Measurements from ENCODE around the gene ODF2L. TPM values are rescaled to one million over a fixed set of nuclear protein-coding genes. Genes with fewer than 3 reads are reported as not detected.
A peak's percentile ranks its signal among the peaks of the same experiment; 100 is the strongest.

ODF2L gene
- total RNA-seq, 4 donors from 2014 or later: 48.2 to 111 (median 64.7) TPM

- Histone ChIP-seq H3K27ac (no peak within 1 kb of the TSS), H3K4me3 (replicated peaks in 1 of 3) (no peak within 1 kb of the TSS), H3K36me3 (no peaks in the 10 kb centered on the region), H3K27me3 (no peaks in the 10 kb centered on the region), H3K4me1 (no peaks in the 10 kb centered on the region), H3K9me3 (no peaks in the 10 kb centered on the region)
- TF ChIP-seq POLR2A (IDR thresholded peaks at IDR 0.05): no peak
- TF ChIP-seq CTCF (IDR thresholded peaks at IDR 0.05): no peak
- no peak for DNase-seq
- intact Hi-C loops (cut with DNase I): no loop called here
Measured at GRCh38 chr1:86423873-86424272, 27.8 kb upstream of the ODF2L start, which contains the start of gene CLCA2. CLCA2 (plus strand) TSS chr1:86424171; CDS start chr1:86424248, 77 bp downstream.

- intact Hi-C loops (cut with DNase I): no loop called here
- no peak for DNase-seq
- H3K27me3 ChIP-seq: no peaks in the 10 kb centered on the region
- H3K4me3 ChIP-seq (replicated peaks in 1 of 3): no peak overlapping the region
- no peaks in the 10 kb centered on the region for H3K9me3 ChIP-seq
- no peak overlapping the region for H3K27ac ChIP-seq
- H3K4me1 ChIP-seq: no peaks in the 10 kb centered on the region
- no peaks in the 10 kb centered on the region for H3K36me3 ChIP-seq
- TF ChIP-seq POLR2A (IDR thresholded peaks at IDR 0.05) (no peak), CTCF (IDR thresholded peaks at IDR 0.05) (no peak)
Measured at GRCh38 chr1:86423473-86423872, 27.4 kb upstream of the ODF2L start.

DNA sequence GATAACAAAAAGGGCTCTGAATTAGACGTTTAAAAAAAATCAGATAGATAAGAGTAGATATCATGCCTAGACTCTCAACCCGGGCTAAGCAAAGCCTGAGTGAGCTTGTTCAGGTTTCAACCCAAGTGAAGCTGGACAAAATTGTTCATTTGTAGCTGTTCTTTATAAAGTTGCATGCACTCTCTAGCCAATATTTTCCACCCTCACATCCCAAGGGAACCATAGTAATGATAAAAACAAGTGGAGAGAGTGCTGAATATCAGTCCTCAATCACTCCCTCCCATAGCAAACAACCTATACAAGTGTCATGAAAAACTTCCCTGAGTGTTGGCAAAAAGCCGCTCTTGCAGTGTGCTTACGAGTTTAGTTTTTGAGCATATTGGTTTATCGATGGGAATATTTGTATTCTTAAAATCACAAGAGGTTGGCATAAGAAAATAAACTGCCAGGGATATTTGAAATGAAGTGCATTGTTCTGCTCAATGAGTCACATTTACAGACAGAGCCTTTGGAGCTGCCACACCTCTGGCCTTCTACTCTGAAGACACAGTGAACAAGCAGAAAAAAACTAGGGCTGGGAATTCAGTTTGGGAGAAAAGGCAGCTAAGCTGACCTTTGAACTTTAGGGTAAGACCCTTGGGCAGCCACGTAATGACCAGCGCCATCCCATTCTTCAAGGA is 25.6 kb upstream of the ODF2L start:
- no peak for TF ChIP-seq POLR2A (IDR thresholded peaks at IDR 0.05)
- no peak for TF ChIP-seq CTCF (IDR thresholded peaks at IDR 0.05)
- no peaks in the 10 kb centered on the region for H3K4me1 ChIP-seq
- intact Hi-C loops (cut with DNase I): no loop called here
- no peaks in the 10 kb centered on the region for H3K36me3 ChIP-seq
- no peak overlapping the region for H3K4me3 ChIP-seq (replicated peaks in 1 of 3)
- peaks cover 3% of the 10 kb centered on the region for H3K27me3 ChIP-seq
- WGBS, 2 donors: 60 to 73% methylated on average over 7 of the region's 7 CpGs
- DNase-seq: no peak
- H3K27ac ChIP-seq: no peak overlapping the region
- no peaks in the 10 kb centered on the region for H3K9me3 ChIP-seq

DNA sequence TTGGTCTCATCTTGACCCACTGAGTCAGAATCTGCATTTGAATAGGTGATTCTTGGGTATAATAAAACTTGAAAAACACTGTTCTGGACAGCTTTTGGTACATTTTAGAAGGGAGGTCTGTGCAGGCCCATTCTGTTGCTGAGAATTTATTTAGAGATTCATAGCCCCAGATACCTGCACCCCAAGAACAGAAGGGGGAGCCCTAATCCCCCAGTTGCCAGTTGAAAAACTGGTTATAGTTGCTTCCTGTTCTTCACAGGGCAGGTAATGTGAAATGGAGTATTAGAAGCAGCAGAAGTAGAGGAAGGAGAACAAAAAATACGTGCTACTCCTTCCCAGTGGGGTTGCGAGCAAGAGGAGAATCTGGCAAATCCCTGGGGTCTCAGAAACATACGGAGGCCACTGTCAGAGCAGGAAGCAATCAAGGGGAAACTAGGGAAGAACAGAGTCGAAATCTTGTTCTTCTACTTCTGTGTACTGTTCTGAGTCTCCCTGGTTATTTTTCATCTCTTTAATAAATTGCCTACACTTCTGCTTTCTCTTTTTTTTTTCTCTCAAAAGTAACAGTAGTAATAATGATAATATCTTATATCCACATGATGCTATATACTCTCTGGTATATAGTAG is 23.3 kb upstream of the ODF2L start:
- Histone ChIP-seq H3K4me3 (replicated peaks in 1 of 3) (no peak overlapping the region), H3K27me3 (peaks cover 3% of the 10 kb centered on the region), H3K27ac (no peak overlapping the region), H3K36me3 (no peaks in the 10 kb centered on the region), H3K4me1 (no peaks in the 10 kb centered on the region), H3K9me3 (no peaks in the 10 kb centered on the region)
- intact Hi-C loops (cut with DNase I): no loop called here
- TF ChIP-seq POLR2A (IDR thresholded peaks at IDR 0.05): no peak
- peak in 4 of 6 experiments; percentile 24 to 64 (median 42) for TF ChIP-seq CTCF (IDR thresholded peaks at IDR 0.05)
- DNase-seq: peak; percentile 17 to 50
- WGBS, 2 donors: 25 to 42% methylated on average over 4 of the region's 4 CpGs

GRCh38 chr1:86416343-86416742 is 20.2 kb upstream of the ODF2L start:
- no peaks in the 10 kb centered on the region for H3K36me3 ChIP-seq
- no peaks in the 10 kb centered on the region for H3K4me1 ChIP-seq
- TF ChIP-seq CTCF (IDR thresholded peaks at IDR 0.05) (no peak), POLR2A (IDR thresholded peaks at IDR 0.05) (no peak)
- H3K27ac ChIP-seq: no peak overlapping the region
- peaks cover 3% of the 10 kb centered on the region for H3K27me3 ChIP-seq
- intact Hi-C loops (cut with DNase I): no loop called here
- no peak overlapping the region for H3K4me3 ChIP-seq (replicated peaks in 1 of 3)
- no peak for DNase-seq
- WGBS, 2 donors: 62 to 63% methylated on average over 6 of the region's 6 CpGs
- no peaks in the 10 kb centered on the region for H3K9me3 ChIP-seq

Measured in thyroid gland (tissue), 4 donors.